Tibial nerve (tissue), 4 donors: Measurements from ENCODE around the gene NXPH2.

Experiments
- EP300 ChIP-seq, 2 donors: sonication (generic); formaldehyde crosslinking; IDR thresholded peaks; one replicate each; pipeline ENCODE4 v1.6.1; 2017; ENCODE audit warnings: antibody characterized with exemption in 2 of 2, mild to moderate bottlenecking in 1 of 2
- POLR2A ChIP-seq, 2 donors: fragments of 450-650 bp; IDR thresholded peaks; one replicate each; pipeline ENCODE4 v1.6.1; 2017; ENCODE audit warnings: antibody characterized with exemption in 2 of 2, mild to moderate bottlenecking in 2 of 2, moderate library complexity in 2 of 2
- TF ChIP-seq, protein P1 (sequence below), 5 experiments: fragments of 200-600 bp in 3 of 5; fragments of 450-650 bp in 2 of 5; sonication (generic) in 3 of 5; IDR thresholded peaks; one replicate each; pipeline ENCODE4 v1.5.1; 2016 to 2019; ENCODE audit warnings: antibody characterized with exemption in 5 of 5, mild to moderate bottlenecking in 3 of 5, moderate library complexity in 2 of 5

DNA sequence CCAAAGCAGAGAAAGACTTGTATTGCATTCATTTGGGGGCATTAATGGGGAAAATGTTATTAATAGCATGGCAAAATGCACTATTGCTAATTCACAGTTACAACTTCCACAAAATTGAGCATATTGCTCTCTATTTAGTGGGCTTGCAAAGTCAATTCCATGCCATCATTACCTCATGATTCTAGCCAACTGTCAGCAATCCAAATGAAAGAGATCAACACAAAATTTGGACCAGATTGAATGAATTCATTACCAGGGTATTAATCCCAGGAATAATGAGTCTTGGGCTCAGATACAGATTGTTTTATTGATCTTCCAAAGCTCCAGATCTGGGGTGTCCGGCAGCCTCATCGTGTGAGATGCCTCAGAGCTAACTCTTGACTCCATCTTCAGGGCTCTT is 38.3 kb downstream of the NXPH2 start:
- TF ChIP-seq, protein P1, sequence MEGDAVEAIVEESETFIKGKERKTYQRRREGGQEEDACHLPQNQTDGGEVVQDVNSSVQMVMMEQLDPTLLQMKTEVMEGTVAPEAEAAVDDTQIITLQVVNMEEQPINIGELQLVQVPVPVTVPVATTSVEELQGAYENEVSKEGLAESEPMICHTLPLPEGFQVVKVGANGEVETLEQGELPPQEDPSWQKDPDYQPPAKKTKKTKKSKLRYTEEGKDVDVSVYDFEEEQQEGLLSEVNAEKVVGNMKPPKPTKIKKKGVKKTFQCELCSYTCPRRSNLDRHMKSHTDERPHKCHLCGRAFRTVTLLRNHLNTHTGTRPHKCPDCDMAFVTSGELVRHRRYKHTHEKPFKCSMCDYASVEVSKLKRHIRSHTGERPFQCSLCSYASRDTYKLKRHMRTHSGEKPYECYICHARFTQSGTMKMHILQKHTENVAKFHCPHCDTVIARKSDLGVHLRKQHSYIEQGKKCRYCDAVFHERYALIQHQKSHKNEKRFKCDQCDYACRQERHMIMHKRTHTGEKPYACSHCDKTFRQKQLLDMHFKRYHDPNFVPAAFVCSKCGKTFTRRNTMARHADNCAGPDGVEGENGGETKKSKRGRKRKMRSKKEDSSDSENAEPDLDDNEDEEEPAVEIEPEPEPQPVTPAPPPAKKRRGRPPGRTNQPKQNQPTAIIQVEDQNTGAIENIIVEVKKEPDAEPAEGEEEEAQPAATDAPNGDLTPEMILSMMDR (IDR thresholded peaks at IDR 0.05) = no peak
- TF ChIP-seq POLR2A (IDR thresholded peaks at IDR 0.05) = no peak
- no peak for TF ChIP-seq EP300 (IDR thresholded peaks at IDR 0.05)
